ENCODE measurements around the gene SAE1.

DNA sequence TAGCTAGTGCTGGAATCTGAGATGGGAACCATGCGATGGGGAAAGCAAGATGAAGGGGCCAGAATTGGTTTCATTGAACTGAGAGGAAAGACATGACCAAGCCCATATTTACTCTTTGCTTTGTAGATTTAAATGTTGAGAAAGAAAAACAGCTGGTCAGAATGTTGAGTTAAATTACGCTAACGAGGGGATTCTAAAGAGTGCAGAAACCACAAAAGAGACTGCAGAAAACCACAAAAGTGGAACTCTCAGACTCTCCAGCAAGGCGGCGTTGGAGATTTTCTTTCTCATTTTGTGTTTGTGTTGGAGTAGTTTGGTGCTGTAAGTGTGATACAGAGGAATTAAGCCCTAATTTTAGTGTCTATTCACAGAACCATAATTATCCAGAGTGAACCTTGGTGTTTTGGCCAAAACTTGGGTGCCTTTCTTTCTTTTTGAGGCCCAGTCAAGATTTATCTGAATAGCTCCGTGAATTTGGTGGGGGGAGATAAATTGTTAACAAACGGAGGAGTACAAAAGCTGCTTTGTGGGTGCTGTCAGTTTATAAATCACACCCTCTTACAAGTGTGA is 26.3 kb downstream of the SAE1 start:
- TF ChIP-seq, protein P1, sequence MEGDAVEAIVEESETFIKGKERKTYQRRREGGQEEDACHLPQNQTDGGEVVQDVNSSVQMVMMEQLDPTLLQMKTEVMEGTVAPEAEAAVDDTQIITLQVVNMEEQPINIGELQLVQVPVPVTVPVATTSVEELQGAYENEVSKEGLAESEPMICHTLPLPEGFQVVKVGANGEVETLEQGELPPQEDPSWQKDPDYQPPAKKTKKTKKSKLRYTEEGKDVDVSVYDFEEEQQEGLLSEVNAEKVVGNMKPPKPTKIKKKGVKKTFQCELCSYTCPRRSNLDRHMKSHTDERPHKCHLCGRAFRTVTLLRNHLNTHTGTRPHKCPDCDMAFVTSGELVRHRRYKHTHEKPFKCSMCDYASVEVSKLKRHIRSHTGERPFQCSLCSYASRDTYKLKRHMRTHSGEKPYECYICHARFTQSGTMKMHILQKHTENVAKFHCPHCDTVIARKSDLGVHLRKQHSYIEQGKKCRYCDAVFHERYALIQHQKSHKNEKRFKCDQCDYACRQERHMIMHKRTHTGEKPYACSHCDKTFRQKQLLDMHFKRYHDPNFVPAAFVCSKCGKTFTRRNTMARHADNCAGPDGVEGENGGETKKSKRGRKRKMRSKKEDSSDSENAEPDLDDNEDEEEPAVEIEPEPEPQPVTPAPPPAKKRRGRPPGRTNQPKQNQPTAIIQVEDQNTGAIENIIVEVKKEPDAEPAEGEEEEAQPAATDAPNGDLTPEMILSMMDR (IDR thresholded peaks at IDR 0.05) = no peak
- no peak for TF ChIP-seq POLR2AphosphoS5 (IDR thresholded peaks at IDR 0.05)
